Right forelimb (tissue), 1 donor: ENCODE data around the gene SPARCL1.

Experiments used
- DNase-seq: peaks from one replicate; pipeline ENCODE4 v3.0.0-alpha.2; 2018

Gene SPARCL1

DNA sequence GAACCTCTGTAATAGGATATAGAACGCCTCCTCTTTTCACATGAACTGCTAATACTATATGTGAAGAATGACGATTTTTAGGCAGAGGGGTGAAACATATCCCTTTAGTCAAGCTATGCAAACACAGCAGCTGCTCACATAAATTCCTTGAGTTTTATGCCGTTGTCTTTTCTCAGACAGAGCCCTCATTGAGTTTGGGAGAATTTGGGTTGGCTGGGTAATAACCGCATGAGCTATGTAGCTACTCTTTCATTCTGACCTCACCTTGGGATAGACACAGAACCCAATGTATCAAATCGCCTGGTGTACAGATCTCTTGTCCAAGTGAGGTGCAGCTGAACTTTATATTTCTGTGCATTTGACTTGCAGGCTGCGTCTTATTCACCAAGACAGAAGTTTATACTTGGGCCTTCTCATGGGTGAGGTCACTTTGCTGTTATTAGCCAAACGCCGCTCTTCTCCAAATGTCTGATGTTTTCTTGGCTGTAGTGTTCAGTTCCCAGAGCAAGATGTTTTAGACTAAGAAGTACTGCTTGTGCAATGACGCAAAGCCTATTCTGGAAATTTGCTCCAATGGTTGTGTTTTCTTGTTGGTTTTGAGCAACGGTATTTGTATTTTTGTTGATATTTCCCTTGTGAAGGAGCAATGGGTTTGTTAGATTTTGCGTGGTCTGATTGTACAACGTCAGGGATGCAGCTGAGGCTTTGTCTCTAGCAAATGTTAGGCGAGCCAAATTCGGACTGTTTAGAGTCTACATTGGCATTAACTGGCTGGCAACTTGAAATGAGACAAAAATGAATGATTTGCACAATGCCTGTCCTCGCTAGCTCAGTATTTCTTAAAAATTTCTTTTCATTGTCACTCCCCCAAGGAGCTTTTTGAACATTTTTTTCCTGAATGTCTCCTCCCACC is 11.2 kb upstream of the SPARCL1 start:
- peak; percentile 68 for DNase-seq

GRCh38 chr4:87532907-87533306 is 3.7 kb upstream of the SPARCL1 start:
- no peak for DNase-seq

GRCh38 chr4:87532109-87532508 is 2.9 kb upstream of the SPARCL1 start:
- DNase-seq, result no peak

GRCh38 chr4:87531621-87532020 is 2.4 kb upstream of the SPARCL1 start:
- DNase-seq, result no peak

DNA sequence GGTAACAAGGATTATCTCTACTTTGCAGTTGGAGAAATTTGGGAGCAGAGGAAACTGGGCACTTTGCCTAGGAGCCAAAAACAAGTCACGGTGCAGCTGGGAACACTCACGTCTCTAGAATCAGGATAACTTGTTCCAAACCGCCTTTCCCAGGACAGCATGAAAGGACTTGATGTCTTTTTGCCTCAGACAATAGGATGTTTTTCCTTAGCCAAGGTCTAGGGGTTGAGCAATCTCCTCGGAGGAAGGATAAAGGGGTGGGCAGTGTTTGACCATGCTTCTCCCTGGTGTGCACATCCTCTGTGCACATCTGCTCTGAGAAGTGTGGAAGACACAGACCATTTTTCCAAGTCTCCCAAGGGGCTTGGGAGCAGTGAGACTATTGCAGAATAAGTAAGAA is 1.7 kb upstream of the SPARCL1 start:
- peak; percentile 55 for DNase-seq

- no peak for DNase-seq
Observed at GRCh38 chr4:87530229-87530628, 1.1 kb upstream of the SPARCL1 start.

DNA sequence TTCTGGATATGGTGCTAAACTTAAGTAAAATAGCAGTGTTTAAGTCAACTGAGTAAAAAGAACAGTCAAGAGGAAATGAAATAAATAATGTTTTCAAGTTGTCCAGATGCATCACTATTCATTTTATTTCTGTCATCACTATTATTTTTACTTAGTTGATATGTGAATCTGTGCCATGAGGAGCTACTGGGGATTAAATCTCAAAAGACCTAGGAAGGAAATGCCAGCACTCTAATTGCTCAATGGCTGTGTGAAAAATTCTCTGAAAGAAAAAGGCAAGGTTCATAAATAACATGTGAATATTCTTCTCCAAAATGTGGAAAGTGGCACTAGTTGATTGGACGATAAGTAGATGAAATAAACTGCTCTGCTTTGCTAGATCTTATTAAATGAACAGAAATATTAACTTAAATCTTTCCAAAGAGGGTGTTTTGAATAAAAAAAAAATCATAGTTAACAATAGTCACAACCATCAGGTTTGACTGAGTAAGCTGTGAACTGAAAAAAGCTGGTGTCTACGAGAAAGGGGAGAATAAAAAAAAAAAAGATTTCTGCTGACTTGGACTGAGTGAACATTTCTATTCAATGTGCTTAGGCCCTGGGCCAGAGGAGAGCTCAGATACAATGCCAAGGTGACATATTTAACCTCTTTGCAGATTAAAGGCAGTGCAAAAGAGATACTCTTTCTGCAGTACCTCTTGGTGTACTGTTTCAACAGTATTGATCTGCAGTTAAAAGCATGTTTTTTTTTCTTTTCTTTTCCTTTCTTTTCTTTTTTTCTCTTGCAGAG is 1.6 kb downstream of the SPARCL1 start:
- no peak for DNase-seq

DNA sequence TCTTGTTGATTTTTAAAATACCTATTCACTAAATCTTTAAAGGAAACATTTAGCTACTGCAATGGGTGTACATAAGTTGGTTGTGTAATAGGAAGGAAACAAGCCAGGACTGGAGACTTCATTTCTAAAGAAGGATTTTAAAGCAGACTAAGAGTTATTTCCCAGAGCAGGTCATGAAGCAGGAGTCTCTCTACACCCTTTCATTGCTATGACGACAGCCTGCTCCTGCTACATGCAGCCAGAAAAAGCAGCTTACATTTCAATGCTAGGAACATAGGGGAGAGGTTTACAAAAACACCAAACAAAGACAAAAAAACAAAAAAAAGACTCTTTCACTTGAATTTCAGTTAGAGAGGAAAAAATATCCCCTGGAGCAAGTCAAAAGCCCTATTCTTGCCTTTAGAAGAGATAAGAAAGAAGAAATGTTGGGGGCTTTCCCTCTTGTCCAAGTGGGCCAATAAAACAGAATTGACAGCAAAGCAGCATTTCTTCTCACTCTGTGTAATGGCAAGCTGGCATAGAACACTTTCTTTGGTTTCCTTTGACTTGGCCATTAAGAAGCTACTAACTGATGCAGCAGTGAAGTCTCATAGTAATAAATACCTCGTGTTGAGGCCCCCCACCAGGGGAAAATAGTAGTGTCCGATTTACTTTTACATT is 3.4 kb downstream of the SPARCL1 start:
- no peak for DNase-seq

GRCh38 chr4:87524456-87524855 is 4.7 kb downstream of the SPARCL1 start:
- DNase-seq, result no peak

GRCh38 chr4:87523307-87523706 is 5.9 kb downstream of the SPARCL1 start:
- DNase-seq, result no peak

- no peak for DNase-seq
Observed at GRCh38 chr4:87521757-87522374, 7.3 kb downstream of the SPARCL1 start.

- DNase-seq, result no peak
Observed at GRCh38 chr4:87521319-87521718, 7.9 kb downstream of the SPARCL1 start.

DNA sequence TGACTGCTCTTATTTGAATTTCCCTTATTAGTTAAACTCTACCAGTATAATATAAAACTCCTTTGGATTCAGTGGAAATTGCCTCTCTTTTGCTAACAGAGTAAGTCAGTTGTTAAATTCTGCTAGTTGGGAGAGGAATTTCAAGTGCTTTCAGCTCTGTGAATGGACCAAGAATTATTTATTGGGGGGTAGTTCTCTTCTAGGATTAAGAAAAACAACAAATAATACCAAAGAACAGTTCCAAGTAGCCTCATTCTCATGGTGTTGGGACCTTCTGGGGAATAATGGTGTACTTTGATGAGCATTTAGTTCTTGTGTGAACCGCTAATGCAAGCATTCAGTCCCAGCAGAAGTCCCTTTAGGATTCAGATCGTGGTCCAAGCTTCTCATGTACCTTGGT is 11.6 kb downstream of the SPARCL1 start:
- no peak for DNase-seq

- DNase-seq, result no peak
Observed at GRCh38 chr4:87516683-87517082, 12.5 kb downstream of the SPARCL1 start.

DNA sequence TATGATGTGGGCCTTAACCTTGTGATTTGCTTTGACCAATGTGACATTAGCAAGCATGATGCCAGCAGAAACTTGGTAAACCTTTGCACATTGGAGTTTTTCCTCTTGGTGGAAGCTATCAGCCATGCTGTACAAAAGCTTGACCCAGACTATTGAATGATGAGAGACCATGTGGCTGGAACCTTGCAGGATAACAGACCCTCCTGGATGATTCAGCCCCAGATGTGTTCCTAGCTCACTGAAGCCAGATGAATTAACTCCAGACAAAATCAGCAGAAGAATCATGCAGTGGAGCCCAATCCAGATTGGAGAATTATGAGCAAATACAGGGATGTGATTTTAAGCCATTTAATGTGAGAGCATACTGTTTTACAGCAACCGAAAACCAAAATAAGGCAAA is 16.8 kb downstream of the SPARCL1 start:
- no peak for DNase-seq

DNA sequence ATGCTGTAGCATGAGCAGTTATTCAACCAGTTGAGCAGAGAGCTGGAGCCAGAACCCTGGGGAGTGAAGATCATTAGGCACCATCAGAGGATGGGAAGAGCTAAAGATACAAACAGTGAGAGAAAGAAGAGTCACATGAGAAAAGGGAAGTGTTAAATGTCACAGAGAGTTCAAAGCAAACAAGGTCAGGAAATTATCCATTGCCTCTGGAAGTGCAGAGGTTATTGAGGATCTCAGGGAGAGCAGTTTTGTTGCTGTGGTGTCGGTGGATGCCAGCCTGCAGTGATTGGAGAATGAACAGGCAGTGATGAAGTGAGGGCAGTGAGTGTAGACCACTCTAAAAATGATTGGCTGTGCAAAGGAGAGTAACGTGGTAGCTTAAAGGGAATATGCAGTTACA is 17.7 kb downstream of the SPARCL1 start:
- no peak for DNase-seq

DNA sequence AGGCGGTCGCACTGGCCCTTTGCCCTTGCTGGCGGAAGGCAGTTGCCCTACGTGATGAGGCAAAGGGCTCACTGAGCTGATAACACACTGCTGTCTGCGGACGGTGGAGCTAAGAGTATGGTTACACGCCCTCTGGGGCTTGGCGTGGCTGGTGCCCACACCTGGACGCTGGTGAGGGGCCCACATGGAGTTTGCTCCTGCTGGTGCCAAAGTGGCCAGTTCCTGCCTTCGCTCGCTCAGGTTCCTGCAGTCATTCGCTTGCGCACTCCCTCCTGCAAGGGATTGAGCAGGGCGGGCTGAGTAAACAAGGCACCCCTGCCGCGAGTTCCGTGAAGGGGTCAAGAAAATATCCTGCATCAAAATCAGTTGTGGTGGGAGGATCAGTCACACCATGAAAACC is 18.4 kb downstream of the SPARCL1 start:
- no peak for DNase-seq

GRCh38 chr4:87506974-87507701 is 22.0 kb downstream of the SPARCL1 start:
- DNase-seq, result no peak

DNA sequence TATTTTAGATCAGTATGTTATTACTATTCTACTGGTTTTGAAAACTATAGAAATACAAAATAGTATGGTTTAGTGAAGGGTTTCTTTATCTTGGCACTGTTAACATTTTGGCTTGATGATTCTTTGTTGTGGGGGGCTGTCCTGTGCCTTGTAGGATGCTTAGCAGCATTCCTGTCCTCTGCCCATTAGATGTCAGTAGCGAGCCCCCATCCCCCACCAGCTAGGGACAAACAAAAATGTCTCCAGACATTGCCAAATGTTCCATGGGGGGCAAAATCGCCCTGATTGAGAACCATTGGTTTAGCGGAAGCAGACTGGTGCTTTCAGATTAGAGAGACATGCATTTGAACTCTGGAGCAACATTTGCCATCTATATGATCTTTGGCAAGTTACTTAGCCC is 23.3 kb downstream of the SPARCL1 start:
- DNase-seq, result no peak

- no peak for DNase-seq
Observed at GRCh38 chr4:87502580-87503238, 26.5 kb downstream of the SPARCL1 start.

- no peak for DNase-seq
Observed at GRCh38 chr4:87500092-87500462, 29.1 kb downstream of the SPARCL1 start.
